COLO668 (cell line): ENCODE results near the gene VAV1.
A peak's percentile ranks its signal among the peaks of the same experiment; 100 is the strongest.
"Not testable (repeated sequence)": the region's sequence is repeated elsewhere in the genome, so short reads cannot be mapped to it uniquely, and the experiment has no call there.

Experiments
- DNase-seq: peaks from one replicate; lab custom pipeline; 2025; ENCODE audit not compliant: unreplicated experiment; lab: John Stamatoyannopoulos, UW

Gene VAV1

GRCh38 chr19:6754653-6755463, 17.6 kb upstream of the VAV1 start:
- DNase-seq: no peak

- DNase-seq: no peak
These were observed 11.9 kb upstream of the VAV1 start for GRCh38 chr19:6760606-6761005.

- DNase-seq: no peak
These were observed 11.3 kb upstream of the VAV1 start for GRCh38 chr19:6761053-6761676.

GRCh38 chr19:6762253-6762797, 10.2 kb upstream of the VAV1 start:
- DNase-seq: not testable (repeated sequence)

GRCh38 chr19:6765738-6766356, 6.7 kb upstream of the VAV1 start:
- peak; percentile 87 for DNase-seq

GRCh38 chr19:6766357-6767080, 6.0 kb upstream of the VAV1 start:
- DNase-seq: no peak

GRCh38 chr19:6767081-6767356, 5.5 kb upstream of the VAV1 start:
- no peak for DNase-seq

- peak; percentile 92 for DNase-seq
These were observed 4.9 kb upstream of the VAV1 start, which contains the start of gene SH2D3A for GRCh38 chr19:6767357-6768235. Gene SH2D3A, minus strand, starts transcription at chr19:6767435. Its CDS starts 3,687 bp downstream, at chr19:6763748.

GRCh38 chr19:6768236-6768785, 4.2 kb upstream of the VAV1 start:
- DNase-seq: no peak

GRCh38 chr19:6769006-6769619, 3.4 kb upstream of the VAV1 start:
- DNase-seq: no peak

GRCh38 chr19:6771648-6772027, 870 bp upstream of the VAV1 start:
- DNase-seq: not testable (repeated sequence)

- DNase-seq: no peak
These were observed 386 bp downstream of the VAV1 start for GRCh38 chr19:6772866-6773322.

- no peak for DNase-seq
These were observed 919 bp downstream of the VAV1 start for GRCh38 chr19:6773323-6773931.

GRCh38 chr19:6774821-6775707, 2.6 kb downstream of the VAV1 start:
- no peak for DNase-seq

GRCh38 chr19:6776045-6776444, 3.5 kb downstream of the VAV1 start:
- not testable (repeated sequence) for DNase-seq

- no peak for DNase-seq
These were observed 4.5 kb downstream of the VAV1 start for GRCh38 chr19:6776999-6777398.

GRCh38 chr19:6777434-6777833, 4.9 kb downstream of the VAV1 start:
- DNase-seq: no peak

GRCh38 chr19:6778386-6778785, 5.9 kb downstream of the VAV1 start:
- no peak for DNase-seq
